KMS-11 (cell line): ENCODE results near the gene POU2F3.

Experiments
- H2AFZ ChIP-seq: fragments of 200-600 bp; sonication (generic); 2 replicates; pipeline ENCODE4 v1.6.1; 2016; ENCODE audit warnings: antibody characterized with exemption, mixed run types, low read depth
- H3K27ac ChIP-seq: fragments of 200-600 bp; sonication (generic); 2 replicates; pipeline ENCODE4 v1.6.1; 2016; ENCODE audit warnings: mild to moderate bottlenecking, mixed run types
- H3K27me3 ChIP-seq: fragments of 200-600 bp; sonication (generic); 2 replicates; pipeline ENCODE4 v1.6.1; 2017; ENCODE audit warnings: mild to moderate bottlenecking, low read depth, mixed run types, moderate library complexity; ENCODE audit not compliant: insufficient read depth
- H3K36me3 ChIP-seq: fragments of 200-600 bp; sonication (generic); 2 replicates; pipeline ENCODE4 v1.6.1; 2017; ENCODE audit warnings: mild to moderate bottlenecking, mixed run types; ENCODE audit not compliant: insufficient read depth
- H3K4me1 ChIP-seq: fragments of 200-600 bp; sonication (generic); 2 replicates; pipeline ENCODE4 v1.6.1; 2016; ENCODE audit warnings: mild to moderate bottlenecking, low read depth, mixed run types; ENCODE audit not compliant: poor library complexity, severe bottlenecking
- H3K4me2 ChIP-seq: fragments of 200-600 bp; sonication (generic); 2 replicates; pipeline ENCODE4 v1.7.0; 2016; ENCODE audit warnings: mild to moderate bottlenecking, mixed run types
- H3K4me3 ChIP-seq: fragments of 200-600 bp; sonication (generic); IDR thresholded peaks from 2 replicates; pipeline ENCODE4 v1.6.1; 2017; ENCODE audit warnings: low read depth, low read length, mixed read lengths; ENCODE audit not compliant: insufficient read depth
- H3K79me2 ChIP-seq: fragments of 200-600 bp; sonication (generic); 2 replicates; pipeline ENCODE4 v1.6.1; 2016; ENCODE audit warnings: low read depth, mixed run types; ENCODE audit not compliant: insufficient read depth
- H3K9ac ChIP-seq: fragments of 200-600 bp; sonication (generic); 2 replicates; pipeline ENCODE4 v1.6.1; 2016; ENCODE audit warnings: mild to moderate bottlenecking, mixed run types
- H4K20me1 ChIP-seq: fragments of 200-600 bp; sonication (generic); 2 replicates; pipeline ENCODE4 v1.6.1; 2016; ENCODE audit warnings: mild to moderate bottlenecking, mixed run types; ENCODE audit not compliant: insufficient read depth
- CTCF ChIP-seq: fragments of 200-600 bp; sonication (generic); conservative IDR thresholded peaks from 2 replicates; pipeline ENCODE4 v1.6.1; 2017; ENCODE audit warnings: low read depth, mild to moderate bottlenecking, antibody characterized with exemption, low read length, moderate library complexity, mixed read lengths

POU2F3 gene

GRCh38 chr11:120238968-120239620, 846 bp upstream of the POU2F3 start:
- Histone ChIP-seq H4K20me1 (no peaks in the 10 kb centered on the region), H2AFZ (no peak overlapping the region), H3K79me2 (no peaks in the 10 kb centered on the region), H3K4me1 (no peaks in the 10 kb centered on the region), H3K36me3 (no peaks in the 10 kb centered on the region), H3K4me2 (no peak overlapping the region), H3K9ac (no peak overlapping the region), H3K27me3 (no peaks in the 10 kb centered on the region), H3K27ac (no peak overlapping the region), H3K4me3 (no peak overlapping the region)
- no peak for TF ChIP-seq CTCF

GRCh38 chr11:120240866-120241265, 926 bp downstream of the POU2F3 start:
- no peak overlapping the region for H3K4me2 ChIP-seq
- H2AFZ ChIP-seq: no peak overlapping the region
- no peaks in the 10 kb centered on the region for H3K4me1 ChIP-seq
- H3K27me3 ChIP-seq: no peaks in the 10 kb centered on the region
- H3K4me3 ChIP-seq: no peak overlapping the region
- no peaks in the 10 kb centered on the region for H4K20me1 ChIP-seq
- H3K9ac ChIP-seq: no peak overlapping the region
- no peaks in the 10 kb centered on the region for H3K36me3 ChIP-seq
- no peaks in the 10 kb centered on the region for H3K79me2 ChIP-seq
- no peak overlapping the region for H3K27ac ChIP-seq
- TF ChIP-seq CTCF: no peak

GRCh38 chr11:120241277-120241676, 1.3 kb downstream of the POU2F3 start:
- Histone ChIP-seq H4K20me1 (no peaks in the 10 kb centered on the region), H3K4me2 (no peak overlapping the region), H3K4me3 (no peak overlapping the region), H3K27ac (no peak overlapping the region), H3K9ac (no peak overlapping the region), H3K36me3 (no peaks in the 10 kb centered on the region), H3K27me3 (no peaks in the 10 kb centered on the region), H3K79me2 (no peaks in the 10 kb centered on the region), H3K4me1 (no peaks in the 10 kb centered on the region), H2AFZ (no peak overlapping the region)
- TF ChIP-seq CTCF: no peak

- Histone ChIP-seq H3K36me3 (no peaks in the 10 kb centered on the region), H3K9ac (no peak overlapping the region), H4K20me1 (no peaks in the 10 kb centered on the region), H3K27me3 (no peaks in the 10 kb centered on the region), H3K4me3 (no peak overlapping the region), H2AFZ (no peak overlapping the region), H3K4me2 (no peak overlapping the region), H3K79me2 (no peaks in the 10 kb centered on the region), H3K4me1 (no peaks in the 10 kb centered on the region), H3K27ac (no peak overlapping the region)
- no peak for TF ChIP-seq CTCF
Observed at GRCh38 chr11:120243221-120243620, 3.3 kb downstream of the POU2F3 start.
